Skeletal muscle satellite cell (primary cell): ENCODE data around the gene ZNF488.

Experiments
- H3K27me3 ChIP-seq: 2 replicates; pipeline ENCODE4 v1.7.0; 2013; ENCODE audit warnings: low read length; ENCODE audit not compliant: control insufficient read depth, insufficient read depth
- H3K36me3 ChIP-seq: 2 replicates; pipeline ENCODE4 v1.7.0; 2013; ENCODE audit warnings: mild to moderate bottlenecking, control low read depth, low read length; ENCODE audit not compliant: insufficient read depth
- H3K4me1 ChIP-seq: 2 replicates; pipeline ENCODE4 v1.7.0; 2013; ENCODE audit warnings: low read length; ENCODE audit not compliant: control insufficient read depth, insufficient read depth
- H3K4me2 ChIP-seq: 2 replicates; pipeline ENCODE4 v1.7.0; 2013; ENCODE audit warnings: mild to moderate bottlenecking, low read length
- H3K4me3 ChIP-seq: 2 replicates; pipeline ENCODE4 v1.7.0; 2013; ENCODE audit warnings: low read length
- H3K9ac ChIP-seq: 2 replicates; pipeline ENCODE4 v1.7.0; 2013; ENCODE audit warnings: mild to moderate bottlenecking, low read depth, low read length, moderate library complexity
- H3K9me3 ChIP-seq: replicated peaks from 2 replicates; pipeline ENCODE4 v1.7.0; 2013; ENCODE audit warnings: mild to moderate bottlenecking, control low read depth, low read length

ZNF488 gene

GRCh38 chr10:47337310-47337709 is 46.8 kb downstream of the ZNF488 start:
- H3K27me3 ChIP-seq = peaks cover 57% of the 10 kb centered on the region
- no peak overlapping the region for H3K9ac ChIP-seq
- H3K4me1 ChIP-seq = no peaks in the 10 kb centered on the region
- H3K4me2 ChIP-seq = no peak overlapping the region
- no peak overlapping the region for H3K4me3 ChIP-seq
- H3K36me3 ChIP-seq = no peaks in the 10 kb centered on the region
- H3K9me3 ChIP-seq = no peaks in the 10 kb centered on the region

GRCh38 chr10:47336387-47337134 is 47.5 kb downstream of the ZNF488 start:
- Histone ChIP-seq H3K27me3 (peaks cover 53% of the 10 kb centered on the region), H3K9ac (no peak overlapping the region), H3K4me3 (no peak overlapping the region), H3K4me1 (no peaks in the 10 kb centered on the region), H3K36me3 (no peaks in the 10 kb centered on the region), H3K9me3 (no peaks in the 10 kb centered on the region), H3K4me2 (no peak overlapping the region)

- no peak overlapping the region for H3K4me2 ChIP-seq
- H3K4me1 ChIP-seq = no peaks in the 10 kb centered on the region
- H3K36me3 ChIP-seq = no peaks in the 10 kb centered on the region
- no peak overlapping the region for H3K9ac ChIP-seq
- no peak overlapping the region for H3K4me3 ChIP-seq
- H3K27me3 ChIP-seq = peaks cover 53% of the 10 kb centered on the region
- no peaks in the 10 kb centered on the region for H3K9me3 ChIP-seq
These were observed 48.2 kb downstream of the ZNF488 start for GRCh38 chr10:47335906-47336305.

- Histone ChIP-seq H3K4me1 (no peaks in the 10 kb centered on the region), H3K9me3 (no peaks in the 10 kb centered on the region), H3K4me2 (no peak overlapping the region), H3K27me3 (peaks cover 53% of the 10 kb centered on the region), H3K36me3 (no peaks in the 10 kb centered on the region), H3K9ac (no peak overlapping the region), H3K4me3 (no peak overlapping the region)
These were observed 49.4 kb downstream of the ZNF488 start for GRCh38 chr10:47334466-47335295.

GRCh38 chr10:47333532-47333931 is 50.6 kb downstream of the ZNF488 start:
- Histone ChIP-seq H3K4me1 (no peaks in the 10 kb centered on the region), H3K9me3 (no peaks in the 10 kb centered on the region), H3K4me3 (no peak overlapping the region)

GRCh38 chr10:47332946-47333345 is 51.1 kb downstream of the ZNF488 start:
- Histone ChIP-seq H3K36me3 (no peaks in the 10 kb centered on the region), H3K4me1 (no peaks in the 10 kb centered on the region), H3K9ac (no peak overlapping the region), H3K9me3 (no peaks in the 10 kb centered on the region), H3K4me2 (no peak overlapping the region), H3K27me3 (peaks cover 45% of the 10 kb centered on the region), H3K4me3 (no peak overlapping the region)

More at GRCh38 chr10:47333532-47333931, 50.6 kb downstream of the ZNF488 start:
- Histone ChIP-seq H3K9ac (no peak overlapping the region), H3K27me3 (peaks cover 45% of the 10 kb centered on the region), H3K36me3 (no peaks in the 10 kb centered on the region), H3K4me2 (no peak overlapping the region)

- no peak overlapping the region for H3K4me2 ChIP-seq
- H3K9me3 ChIP-seq = no peaks in the 10 kb centered on the region
- H3K4me3 ChIP-seq = no peak overlapping the region
- peaks cover 42% of the 10 kb centered on the region for H3K27me3 ChIP-seq
- H3K9ac ChIP-seq = no peak overlapping the region
- H3K36me3 ChIP-seq = no peaks in the 10 kb centered on the region
- no peaks in the 10 kb centered on the region for H3K4me1 ChIP-seq
These were observed 51.7 kb downstream of the ZNF488 start for GRCh38 chr10:47332371-47332770.

GRCh38 chr10:47331954-47332353 is 52.1 kb downstream of the ZNF488 start:
- H3K9ac ChIP-seq = no peak overlapping the region
- no peak overlapping the region for H3K4me2 ChIP-seq
- H3K4me1 ChIP-seq = no peaks in the 10 kb centered on the region
- H3K27me3 ChIP-seq = peaks cover 38% of the 10 kb centered on the region
- H3K4me3 ChIP-seq = no peak overlapping the region
- no peaks in the 10 kb centered on the region for H3K36me3 ChIP-seq
- H3K9me3 ChIP-seq = no peaks in the 10 kb centered on the region

GRCh38 chr10:47331491-47331890 is 52.6 kb downstream of the ZNF488 start:
- Histone ChIP-seq H3K9me3 (no peaks in the 10 kb centered on the region), H3K4me3 (no peak overlapping the region), H3K4me2 (no peak overlapping the region), H3K9ac (no peak overlapping the region), H3K4me1 (no peaks in the 10 kb centered on the region), H3K27me3 (peaks cover 35% of the 10 kb centered on the region), H3K36me3 (no peaks in the 10 kb centered on the region)

- Histone ChIP-seq H3K4me3 (no peak overlapping the region), H3K4me2 (no peak overlapping the region), H3K9me3 (no peaks in the 10 kb centered on the region), H3K27me3 (peaks cover 28% of the 10 kb centered on the region), H3K36me3 (no peaks in the 10 kb centered on the region), H3K4me1 (no peaks in the 10 kb centered on the region), H3K9ac (no peak overlapping the region)
These were observed 53.3 kb downstream of the ZNF488 start for GRCh38 chr10:47330804-47331203.

GRCh38 chr10:47330366-47330765 is 53.7 kb downstream of the ZNF488 start:
- no peak overlapping the region for H3K4me2 ChIP-seq
- no peak overlapping the region for H3K4me3 ChIP-seq
- no peaks in the 10 kb centered on the region for H3K4me1 ChIP-seq
- no peaks in the 10 kb centered on the region for H3K36me3 ChIP-seq
- no peak overlapping the region for H3K9ac ChIP-seq
- H3K9me3 ChIP-seq = no peaks in the 10 kb centered on the region
- H3K27me3 ChIP-seq = peaks cover 24% of the 10 kb centered on the region
